Frontal cortex (tissue), 4 donors: ENCODE data around the gene ULK4. TPM values are rescaled to one million over a fixed set of nuclear protein-coding genes. Genes with fewer than 3 reads are reported as not detected.
"Not testable (repeated sequence)": the region's sequence is repeated elsewhere in the genome, so short reads cannot be mapped to it uniquely, and the experiment has no call there.

Source experiments
- DNase-seq, 2 donors: peaks; one replicate each; pipeline ENCODE4 v3.0.0; 2012; ENCODE audit warnings: low spot score in 2 of 2
- FAIRE-seq: peaks from 2 replicates; lab custom pipeline; 2012; peaks lifted over from hg19 to GRCh38; lab: Jason Lieb, UNC
- total RNA-seq: library from RNA; depleted of rRNA; stranded (reverse); fragments of >200 nt; gene quantifications from one replicate; pipeline ENCODE4 v1.2.3, GENCODE V29; 2014
- donor health status: control.
- donor health status: control.
- donor health status: control.

The ULK4 gene
- total RNA-seq, 1 donor from 2014 or later: 17.5 TPM

DNA sequence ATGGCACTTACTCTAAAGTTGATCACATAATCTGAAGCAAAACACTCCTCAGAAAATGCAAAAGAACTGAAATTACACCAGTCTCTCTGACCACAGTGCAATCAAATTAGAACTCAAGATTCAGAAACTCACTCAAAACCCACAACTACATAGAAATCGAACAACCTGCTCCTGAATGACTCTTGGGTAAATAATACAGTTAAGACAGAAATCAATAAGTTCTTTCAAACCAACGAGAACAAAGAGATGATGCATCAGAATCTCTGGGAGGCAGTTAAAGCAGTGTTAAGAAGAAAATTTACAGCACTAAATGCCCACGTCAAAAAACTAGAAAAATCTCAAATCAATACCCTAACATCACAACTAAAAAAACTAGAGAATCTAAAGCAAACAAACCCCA, 535.4 kb downstream of the ULK4 start:
- FAIRE-seq (no peak), DNase-seq (no peak)

DNA sequence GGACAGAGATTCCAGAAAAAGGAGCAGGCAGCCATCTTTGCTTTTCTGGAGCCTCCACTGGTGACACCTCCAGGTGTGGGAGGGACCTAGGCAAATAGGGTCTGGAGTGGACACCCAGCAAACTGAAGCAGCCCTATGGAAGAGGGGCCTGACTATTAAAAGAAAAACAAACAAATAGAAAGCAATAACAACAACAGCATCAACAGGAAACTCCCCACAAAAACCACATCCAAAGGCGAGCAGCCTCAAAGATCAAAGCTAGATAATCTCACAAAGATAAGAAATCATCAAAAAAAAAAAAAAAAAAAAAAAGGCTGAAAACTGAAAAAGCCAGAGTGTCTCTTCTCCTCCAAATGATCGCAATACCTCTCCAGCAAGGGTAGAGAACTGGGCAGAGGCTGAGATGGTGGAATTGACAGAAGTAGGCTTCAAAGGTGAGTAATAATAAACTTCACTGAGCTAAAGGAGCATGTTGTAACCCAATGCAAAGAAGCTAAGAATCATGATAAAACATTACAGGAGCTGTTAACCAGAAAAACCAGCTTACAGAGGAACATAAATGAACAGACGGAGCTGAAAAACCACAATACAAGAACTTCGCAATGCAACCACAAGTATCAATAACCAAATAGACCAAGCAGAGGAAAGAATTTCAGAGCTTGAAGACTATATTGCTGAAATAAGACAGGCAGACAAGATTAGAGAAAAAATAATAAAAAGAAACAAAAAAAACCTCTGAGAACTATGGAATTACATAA, 537.2 kb downstream of the ULK4 start:
- FAIRE-seq (no peak), DNase-seq (no peak)

DNA sequence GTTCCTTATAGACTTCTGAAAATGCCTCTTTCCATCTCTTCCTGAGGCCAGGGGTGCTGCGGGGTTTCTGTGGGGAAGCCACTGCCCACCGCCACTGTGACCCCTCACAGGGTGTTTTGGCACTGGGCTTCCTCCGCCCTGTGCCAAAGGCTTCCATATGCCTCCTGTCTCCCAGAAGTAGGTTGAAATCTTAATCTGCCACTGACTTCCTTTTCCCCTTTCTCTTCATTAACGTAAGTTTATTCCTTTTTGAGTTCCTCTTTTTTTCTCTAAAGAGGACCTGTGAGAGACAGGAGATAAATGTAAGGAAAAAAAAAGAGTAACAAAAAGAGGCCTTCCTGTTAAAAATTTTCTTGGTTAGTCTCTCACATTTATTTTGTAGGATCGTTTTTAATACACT, 542.1 kb downstream of the ULK4 start:
- DNase-seq (no peak), FAIRE-seq (no peak)

DNA sequence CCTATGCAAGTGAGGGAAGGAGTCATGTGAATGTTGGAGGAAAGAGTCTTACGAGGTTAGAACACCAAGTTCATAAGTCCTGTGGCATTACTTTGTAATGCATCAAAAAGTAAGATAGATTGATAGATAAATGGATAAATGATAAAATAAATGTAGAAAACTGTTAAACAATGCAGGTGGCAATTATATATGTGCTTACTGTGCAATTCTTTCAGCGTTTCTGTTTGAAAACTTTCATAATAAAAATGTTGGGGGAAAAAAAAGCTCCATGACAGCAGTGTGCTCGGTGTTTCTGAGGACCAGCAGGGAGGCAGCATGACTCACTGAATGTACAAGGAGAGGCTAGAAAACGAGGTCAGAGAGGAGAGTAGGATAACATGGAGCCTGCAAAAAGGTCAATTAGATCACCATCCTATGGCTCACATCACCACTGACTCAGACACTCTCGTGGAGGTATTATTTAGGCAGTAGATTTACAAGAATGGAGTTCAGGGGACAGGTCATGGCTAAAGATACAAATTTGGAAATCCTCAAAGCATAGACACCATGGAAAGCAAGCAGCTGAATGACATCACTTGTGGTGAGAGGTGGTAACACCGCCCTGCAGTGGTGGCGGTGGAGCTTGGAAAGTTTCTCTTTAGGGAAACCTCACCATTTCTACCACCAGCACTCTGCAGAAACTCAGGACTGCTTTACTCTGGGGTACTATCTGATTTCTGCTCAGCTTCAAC, 542.8 kb downstream of the ULK4 start:
- no peak for FAIRE-seq
- DNase-seq: no peak

DNA sequence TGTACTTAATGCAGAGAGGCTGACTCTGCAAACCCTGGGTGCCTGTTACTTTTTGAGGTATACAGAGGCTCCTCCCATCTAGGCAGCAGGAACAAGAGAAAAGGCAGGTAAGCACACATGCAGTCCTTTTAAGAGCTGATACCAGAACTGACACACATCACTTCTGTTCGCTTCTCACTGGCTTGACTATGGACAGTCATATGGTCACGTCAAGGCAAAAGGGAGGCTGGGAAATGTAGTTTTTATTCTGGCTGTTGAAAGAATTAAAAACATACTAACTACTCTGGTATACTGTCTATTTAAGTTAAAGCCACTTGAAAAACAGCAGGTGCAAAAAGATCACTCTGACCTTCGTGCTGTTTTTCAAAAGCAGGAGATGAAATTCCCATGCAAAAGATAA, 544.3 kb downstream of the ULK4 start:
- FAIRE-seq (no peak), DNase-seq (no peak)

DNA sequence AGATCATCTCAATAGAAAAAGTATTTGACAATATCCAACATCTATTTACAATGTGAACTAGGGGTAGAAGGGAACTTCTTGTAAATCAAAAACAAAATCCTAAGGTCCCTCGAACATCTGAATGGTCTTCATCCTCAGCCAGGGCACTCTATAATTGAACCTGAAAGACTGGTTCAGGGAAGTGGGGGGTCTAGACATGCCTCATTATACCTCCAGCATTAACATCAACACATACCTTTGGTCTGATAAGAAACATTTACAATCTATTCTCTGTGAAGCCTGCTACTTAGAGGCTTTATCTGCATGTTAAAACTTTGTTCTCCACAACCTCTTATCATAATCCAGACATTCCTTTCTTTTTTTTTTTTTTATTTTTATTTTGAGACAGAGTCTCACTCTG, 550.8 kb downstream of the ULK4 start:
- FAIRE-seq (no peak), DNase-seq (no peak)

DNA sequence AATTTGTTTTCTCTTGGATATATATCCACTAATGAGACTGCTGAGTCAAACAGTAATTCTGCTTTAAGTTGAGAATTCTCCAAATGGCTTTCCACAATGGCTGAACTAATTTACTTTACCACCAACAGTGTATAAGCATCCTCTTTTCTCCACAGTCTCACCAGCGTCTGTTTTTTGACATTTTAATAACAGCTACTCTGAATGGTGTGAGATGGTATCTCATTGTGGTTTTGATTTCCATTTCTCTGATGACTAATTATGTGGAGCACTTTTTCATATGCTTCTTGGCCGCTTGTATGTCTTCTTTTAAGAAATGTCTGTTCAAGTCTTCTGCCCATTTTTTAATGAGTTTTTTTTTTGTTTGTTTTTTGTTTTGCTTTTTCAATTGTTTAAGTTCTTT, 556.4 kb downstream of the ULK4 start:
- DNase-seq: no peak
- FAIRE-seq: no peak

DNA sequence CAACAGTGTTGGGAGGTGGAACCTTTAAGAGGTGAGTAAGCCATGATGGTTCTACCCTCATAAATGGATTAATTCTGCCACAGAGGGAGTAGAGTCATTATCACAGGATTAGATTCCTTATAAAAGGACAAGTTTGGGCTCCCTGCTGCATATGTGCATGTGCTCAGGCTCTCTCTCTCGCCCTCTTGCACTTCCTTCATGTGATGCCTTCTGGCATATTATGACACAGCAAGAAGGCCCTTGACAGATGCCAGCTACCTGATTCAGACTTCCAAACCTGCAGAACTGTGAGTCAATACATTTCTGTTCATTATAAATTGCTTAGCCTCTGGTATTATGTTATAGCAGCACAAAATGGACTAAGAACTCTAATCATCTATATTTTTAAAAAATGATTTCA, 557.3 kb downstream of the ULK4 start:
- DNase-seq (no peak), FAIRE-seq (no peak)

DNA sequence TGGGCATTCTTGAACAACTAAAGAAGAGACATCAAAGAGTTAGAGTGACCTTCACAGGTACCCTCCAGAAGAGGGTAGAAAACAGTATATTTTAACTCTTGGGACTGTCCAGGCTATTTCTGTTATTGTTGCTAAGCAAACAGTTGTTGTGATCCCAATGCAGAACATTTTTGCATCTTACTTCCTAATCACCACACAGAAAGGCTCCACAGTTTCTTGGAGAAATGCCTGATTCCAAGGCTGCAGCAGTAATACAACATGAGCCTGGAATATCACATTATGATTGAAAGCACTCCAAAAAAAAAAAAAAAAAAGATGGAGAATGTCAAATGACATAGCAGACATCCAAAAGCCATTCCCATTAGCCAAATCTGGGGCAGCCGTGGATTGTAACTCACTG, 567.0 kb downstream of the ULK4 start:
- DNase-seq (no peak), FAIRE-seq (no peak)

DNA sequence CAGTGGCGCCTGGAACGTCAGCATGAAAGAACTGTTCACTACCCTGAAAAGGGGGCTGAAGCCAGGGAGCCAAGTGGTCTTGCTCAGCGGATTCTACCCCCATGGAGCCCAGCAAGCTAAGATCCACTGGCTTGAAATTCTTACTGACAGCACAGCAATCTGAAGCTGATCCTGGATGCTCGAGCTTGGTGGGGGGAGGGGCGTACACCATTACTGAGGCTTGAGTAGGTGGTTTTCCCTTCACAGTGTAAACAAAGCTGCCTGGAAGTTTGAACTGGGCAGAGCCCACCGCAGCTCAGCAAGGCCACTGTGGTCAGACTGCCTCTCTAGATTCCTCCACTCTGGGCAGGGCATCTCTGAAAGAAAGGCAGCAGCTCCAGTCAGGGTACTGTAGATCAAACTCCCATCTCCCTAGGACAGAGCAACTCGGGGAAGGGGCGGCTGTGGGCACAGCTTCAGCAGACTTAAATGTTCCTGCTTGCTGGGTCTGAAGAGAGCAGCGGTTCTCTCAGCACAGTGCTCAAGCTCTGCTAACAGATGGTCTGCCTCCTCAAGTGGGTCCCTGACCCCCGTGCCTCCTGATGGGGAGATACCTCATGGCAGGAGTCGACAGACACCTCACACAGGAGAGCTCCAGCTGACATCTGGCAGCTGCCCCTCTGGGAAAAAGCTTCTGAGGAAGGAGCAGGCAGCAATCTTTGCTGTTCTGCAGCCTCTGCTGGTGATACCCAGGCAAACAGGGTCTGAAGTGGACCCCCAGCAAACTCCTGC, 591.0 kb downstream of the ULK4 start:
- not testable (repeated sequence) for DNase-seq, FAIRE-seq

DNA sequence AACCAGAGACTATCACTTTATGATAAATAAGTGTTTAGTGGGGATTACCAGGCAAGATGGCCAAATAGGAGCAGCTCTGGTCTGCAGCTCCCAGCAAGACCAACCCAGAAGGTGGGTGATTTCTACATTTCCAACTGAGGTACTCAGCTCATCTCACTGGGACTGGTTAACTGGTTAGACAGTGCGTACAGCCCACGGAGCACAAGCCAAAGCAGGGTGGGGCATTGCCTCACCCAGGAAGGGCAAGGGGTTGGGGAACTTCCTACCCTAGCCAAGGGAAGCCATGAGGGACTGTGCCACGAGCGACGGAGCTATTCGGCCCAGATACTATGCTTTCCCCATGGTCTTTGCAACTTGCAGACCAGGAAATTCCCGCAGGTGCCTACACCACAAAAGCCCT, 591.6 kb downstream of the ULK4 start:
- FAIRE-seq: no peak

DNA sequence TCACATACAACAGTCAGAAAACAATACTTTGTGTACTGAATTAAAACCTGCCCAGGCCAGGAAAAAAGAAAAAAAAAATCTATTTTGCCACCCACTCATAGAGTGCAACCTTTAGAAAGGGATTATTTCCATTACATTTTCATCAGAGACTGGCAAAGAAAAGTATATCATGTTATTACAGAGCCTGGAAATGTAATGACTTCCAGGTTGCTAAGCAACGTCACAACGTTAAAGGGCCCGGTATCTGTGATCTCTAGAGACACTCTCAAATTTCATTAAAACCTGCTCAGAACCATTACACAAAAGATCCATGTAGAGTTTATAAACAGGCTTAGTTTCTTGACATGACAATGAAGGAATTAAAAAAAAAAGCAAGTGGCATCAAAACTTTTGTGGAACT, 592.1 kb downstream of the ULK4 start:
- DNase-seq (no peak), FAIRE-seq (no peak)

More for the DNA sequence above, 591.6 kb downstream of the ULK4 start:
- no peak for DNase-seq

DNA sequence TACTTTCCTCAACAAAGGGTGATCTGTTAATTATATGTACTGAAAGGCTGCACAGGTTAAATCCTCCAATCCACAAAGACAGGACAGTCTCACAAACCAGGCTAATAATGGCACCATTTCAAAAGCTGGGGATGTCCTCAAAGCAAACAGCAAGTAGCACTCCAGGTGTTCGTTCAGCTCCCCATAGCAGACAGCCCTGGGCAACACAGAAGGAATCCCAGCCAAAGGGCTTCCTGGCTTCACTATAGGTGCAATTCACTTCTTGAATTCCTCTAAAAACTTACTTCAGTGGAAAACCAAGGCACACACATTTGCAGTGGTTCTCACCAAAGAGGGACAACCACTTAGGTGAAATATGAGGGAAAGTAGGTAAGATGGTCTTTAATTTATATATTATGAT, 595.9 kb downstream of the ULK4 start:
- no peak for FAIRE-seq
- DNase-seq: no peak

DNA sequence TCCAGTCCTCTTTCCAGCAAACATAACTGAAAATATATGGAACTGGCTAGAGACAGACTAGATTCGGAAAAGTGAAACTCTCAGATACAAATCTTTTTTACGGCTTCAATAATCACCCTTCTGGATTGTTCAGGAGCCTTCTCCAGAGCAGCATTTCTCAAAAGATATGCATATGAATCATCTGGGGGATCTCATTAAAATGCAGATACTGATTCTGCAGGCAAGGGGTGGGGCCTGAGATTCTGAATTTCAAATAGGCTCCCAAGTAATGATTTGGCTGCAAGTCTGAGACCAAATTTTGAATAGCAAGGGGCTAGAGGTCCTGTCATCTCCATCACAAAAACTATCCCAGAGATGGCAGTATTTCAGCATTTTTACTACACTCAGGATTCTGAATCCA, 597.2 kb downstream of the ULK4 start:
- FAIRE-seq (no peak), DNase-seq (peak in 1 of 2 donors; percentile 7)

DNA sequence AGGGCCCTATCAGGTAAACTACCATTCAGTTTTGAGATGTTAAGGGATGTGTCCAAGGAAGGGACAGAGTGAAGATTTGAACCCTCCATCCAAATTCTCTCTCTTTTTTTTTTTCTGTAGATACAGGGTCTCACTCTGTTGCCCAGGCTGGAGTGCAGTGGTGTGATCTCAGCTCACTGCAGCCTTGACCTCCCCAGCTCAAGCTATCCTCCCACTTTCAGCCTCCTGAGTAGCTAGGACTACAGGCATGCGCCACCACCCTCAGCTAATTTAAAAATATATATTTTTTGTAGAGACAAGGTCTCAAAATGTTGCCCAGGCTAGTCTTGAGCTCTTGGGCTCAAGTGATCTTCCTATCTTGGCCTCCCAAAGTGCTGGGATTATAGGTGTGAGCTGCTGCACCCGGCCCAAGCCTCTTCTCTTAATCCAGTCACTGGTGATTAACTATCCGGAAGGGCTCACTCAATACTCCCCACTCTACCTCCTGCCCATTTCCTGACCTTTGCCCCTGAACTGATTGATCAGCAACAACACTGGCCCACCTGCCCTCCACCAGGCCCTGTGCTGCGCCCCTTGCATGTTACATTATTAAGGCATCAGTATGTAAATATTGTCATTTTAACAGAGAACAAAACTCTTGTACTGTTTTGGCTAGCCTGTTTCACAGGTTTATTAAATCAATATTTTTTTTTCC, 597.9 kb downstream of the ULK4 start:
- DNase-seq (no peak), FAIRE-seq (no peak)

DNA sequence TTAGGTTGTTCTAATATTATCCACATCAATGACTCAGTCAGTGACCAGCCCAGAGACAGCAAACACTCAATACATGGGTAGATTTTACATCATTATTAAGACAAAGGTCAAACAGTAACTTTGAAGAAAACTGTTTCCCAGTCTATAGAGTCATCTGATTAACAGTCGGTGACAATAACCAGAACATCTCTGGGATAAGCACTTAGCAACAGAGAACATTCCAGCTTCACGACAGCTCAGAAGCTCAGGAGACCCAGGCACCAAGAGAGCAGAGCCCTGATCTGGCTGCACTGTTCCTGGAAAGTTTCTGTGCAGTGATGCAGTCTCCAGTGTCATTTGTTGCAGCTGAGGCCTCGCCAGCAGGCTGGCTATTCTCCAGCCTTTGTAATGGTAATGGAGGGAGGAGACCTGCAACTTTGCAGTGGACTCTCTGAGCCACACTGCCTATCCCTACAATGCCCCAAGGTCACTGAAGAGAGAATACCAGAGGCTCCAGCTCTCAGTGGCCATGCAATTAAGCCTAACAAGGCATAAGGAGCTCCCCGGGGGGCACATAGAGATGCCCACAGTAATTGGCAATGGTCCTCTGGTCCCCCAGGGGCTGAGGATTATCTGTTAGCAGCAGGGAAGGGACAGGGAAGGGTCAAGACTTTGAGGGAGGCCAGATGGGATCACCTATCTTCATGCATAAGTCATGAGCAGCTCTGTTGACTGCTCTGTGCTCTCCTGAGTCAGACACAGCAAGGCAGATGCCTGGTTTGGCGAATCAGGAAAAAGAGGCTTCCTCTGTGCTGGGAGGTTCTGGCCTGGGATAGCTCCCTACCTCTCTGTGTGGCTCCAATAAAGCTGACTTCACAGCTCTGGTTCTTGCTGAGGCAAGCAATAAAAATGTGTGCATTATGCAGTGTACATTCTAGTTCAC, 599.0 kb downstream of the ULK4 start:
- FAIRE-seq: no peak
- DNase-seq: no peak

DNA sequence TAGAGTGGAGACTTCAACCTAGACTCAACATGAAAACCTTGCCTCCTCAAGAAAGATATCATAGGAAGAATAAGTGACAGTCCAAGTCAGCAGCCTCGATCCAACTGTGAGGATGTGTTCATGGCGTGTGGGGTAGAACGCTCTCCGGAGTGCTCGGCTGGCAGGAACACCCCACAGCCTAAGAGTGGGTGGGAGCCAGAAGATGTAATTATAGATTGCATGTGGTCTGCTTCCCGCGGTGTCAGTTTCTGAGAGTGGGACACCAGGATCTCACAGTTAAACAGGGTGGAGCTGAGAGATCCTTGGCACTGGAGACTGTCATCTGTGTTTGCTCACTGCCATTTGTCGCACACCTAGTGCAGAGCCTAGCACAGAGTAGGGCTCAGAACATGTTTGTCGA, 604.6 kb downstream of the ULK4 start:
- FAIRE-seq: no peak
- DNase-seq: no peak

DNA sequence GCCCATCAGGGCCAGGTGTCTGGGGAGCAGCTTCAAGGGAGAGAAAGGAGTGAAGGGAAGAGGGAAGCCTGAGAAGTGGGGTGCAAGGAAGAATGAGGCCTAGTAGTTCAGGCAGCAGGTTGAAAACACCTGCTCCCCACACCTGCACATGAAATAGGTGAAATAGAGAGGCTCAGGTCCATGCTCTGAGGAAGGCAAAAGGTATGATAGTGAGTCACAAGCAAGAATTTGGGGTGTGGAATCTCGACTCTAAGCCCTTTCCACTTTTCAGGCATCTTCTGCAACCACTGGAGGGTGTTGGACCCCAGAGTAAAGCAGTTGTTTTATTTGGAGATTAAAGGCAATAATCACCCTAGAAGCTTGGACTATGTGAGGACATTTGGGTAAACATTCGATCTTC, 605.1 kb downstream of the ULK4 start:
- DNase-seq: no peak
- FAIRE-seq: no peak

DNA sequence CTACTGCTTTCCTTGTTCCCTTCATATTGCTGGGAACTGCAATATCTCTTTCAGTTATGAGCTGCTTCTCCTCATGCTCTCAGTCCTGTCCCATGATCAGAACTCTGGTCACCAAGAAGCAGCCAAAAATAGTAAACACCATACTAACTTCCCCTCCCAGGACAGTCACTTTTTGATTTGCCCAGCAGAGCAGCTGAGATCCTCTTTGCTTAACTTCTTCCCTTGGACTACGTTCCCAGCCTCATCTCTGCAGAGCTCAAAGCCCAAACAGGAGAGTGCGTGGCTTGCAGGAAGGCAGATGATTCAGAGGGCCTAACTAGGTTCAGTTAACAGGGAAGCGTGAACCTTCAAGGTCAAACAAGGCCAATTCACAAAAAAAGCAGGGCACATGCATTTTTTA, 609.4 kb downstream of the ULK4 start:
- DNase-seq (no peak), FAIRE-seq (no peak)
